Bronchial epithelial cell (primary cell): ENCODE data around the gene SPECC1. TPM values are rescaled to one million over a fixed set of nuclear protein-coding genes. Genes with fewer than 3 reads are reported as not detected.

Experiments
- DNase-seq: peaks from one replicate; pipeline ENCODE4 v3.0.0-alpha.2; 2010; ENCODE audit warnings: low read depth
- FAIRE-seq: peaks from 2 replicates; lab custom pipeline; 2011; peaks lifted over from hg19 to GRCh38; lab: Jason Lieb, UNC
- H3K27me3 ChIP-seq: 2 replicates; pipeline ENCODE4 v1.5.1; 2011; ENCODE audit warnings: low read length; ENCODE audit not compliant: control insufficient read depth, insufficient read depth
- H3K36me3 ChIP-seq: 2 replicates; pipeline ENCODE4 v1.5.1; 2011; ENCODE audit warnings: low read length; ENCODE audit not compliant: control insufficient read depth, insufficient read depth
- H3K4me3 ChIP-seq: 2 replicates; pipeline ENCODE4 v1.5.1; 2011; ENCODE audit warnings: mild to moderate bottlenecking, low read depth, low read length, control low read depth
- total RNA-seq: library from RNA; depleted of rRNA; stranded (reverse); fragments of >200 nt; gene quantifications from 2 replicates; pipeline ENCODE4 v1.2.1, GENCODE V29; 2014
- TF ChIP-seq, protein P1 (sequence below): IDR thresholded peaks from 2 replicates; pipeline ENCODE4 v1.5.1; 2011; ENCODE audit warnings: mild to moderate bottlenecking, moderate library complexity, low read length, control low read depth, inconsistent platforms; ENCODE audit not compliant: insufficient read depth, severe bottlenecking

SPECC1 gene
- total RNA-seq, 1 donor from 2014 or later, result 57.1 TPM

DNA sequence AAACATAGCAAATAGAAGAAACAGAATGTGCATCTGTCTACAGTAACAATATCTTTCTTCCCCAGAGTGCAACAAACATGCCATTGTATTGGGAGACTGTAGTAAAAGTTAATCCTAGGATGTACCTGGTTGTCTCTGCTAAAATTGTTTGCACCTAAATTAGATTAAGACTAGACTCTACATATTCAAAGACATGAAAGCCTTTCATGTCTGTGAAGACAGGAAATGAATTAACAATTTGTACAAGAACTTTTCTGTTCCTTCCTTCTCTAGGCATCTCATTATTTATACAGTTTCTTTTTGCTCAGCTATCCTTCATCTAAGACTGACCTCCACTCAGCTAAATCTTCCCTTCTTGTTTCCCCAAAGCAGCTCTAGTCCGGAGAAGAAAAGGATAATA is 237.5 kb downstream of the SPECC1 start:
- FAIRE-seq (no peak), DNase-seq (no peak)
- Histone ChIP-seq H3K36me3 (peaks cover 9% of the 10 kb centered on the region), H3K4me3 (no peak overlapping the region), H3K27me3 (no peaks in the 10 kb centered on the region)
- TF ChIP-seq, protein P1, sequence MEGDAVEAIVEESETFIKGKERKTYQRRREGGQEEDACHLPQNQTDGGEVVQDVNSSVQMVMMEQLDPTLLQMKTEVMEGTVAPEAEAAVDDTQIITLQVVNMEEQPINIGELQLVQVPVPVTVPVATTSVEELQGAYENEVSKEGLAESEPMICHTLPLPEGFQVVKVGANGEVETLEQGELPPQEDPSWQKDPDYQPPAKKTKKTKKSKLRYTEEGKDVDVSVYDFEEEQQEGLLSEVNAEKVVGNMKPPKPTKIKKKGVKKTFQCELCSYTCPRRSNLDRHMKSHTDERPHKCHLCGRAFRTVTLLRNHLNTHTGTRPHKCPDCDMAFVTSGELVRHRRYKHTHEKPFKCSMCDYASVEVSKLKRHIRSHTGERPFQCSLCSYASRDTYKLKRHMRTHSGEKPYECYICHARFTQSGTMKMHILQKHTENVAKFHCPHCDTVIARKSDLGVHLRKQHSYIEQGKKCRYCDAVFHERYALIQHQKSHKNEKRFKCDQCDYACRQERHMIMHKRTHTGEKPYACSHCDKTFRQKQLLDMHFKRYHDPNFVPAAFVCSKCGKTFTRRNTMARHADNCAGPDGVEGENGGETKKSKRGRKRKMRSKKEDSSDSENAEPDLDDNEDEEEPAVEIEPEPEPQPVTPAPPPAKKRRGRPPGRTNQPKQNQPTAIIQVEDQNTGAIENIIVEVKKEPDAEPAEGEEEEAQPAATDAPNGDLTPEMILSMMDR, result no peak

DNA sequence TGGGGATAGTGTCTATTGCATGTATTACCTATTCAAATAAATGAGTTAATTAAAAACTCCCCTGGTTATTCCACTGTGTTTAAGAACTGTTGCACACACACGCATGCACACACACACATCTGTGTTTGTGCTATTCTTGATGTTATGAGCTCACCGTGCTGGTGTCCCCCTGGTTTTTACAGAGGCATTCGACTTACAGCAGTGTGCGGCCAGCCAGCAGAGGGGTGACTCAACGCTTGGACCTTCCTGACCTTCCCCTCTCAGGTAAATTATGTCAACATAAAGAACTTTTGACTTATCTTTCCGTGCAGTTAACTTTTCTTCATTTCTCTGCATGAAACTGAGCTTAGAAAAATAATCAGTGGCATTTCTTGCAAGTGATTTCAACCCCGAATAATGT is 244.2 kb downstream of the SPECC1 start:
- DNase-seq (no peak), FAIRE-seq (no peak)
- H3K4me3 ChIP-seq, result no peak overlapping the region
- TF ChIP-seq, protein P1, result no peak
- no peaks in the 10 kb centered on the region for H3K27me3 ChIP-seq
- H3K36me3 ChIP-seq, result peaks cover 5% of the 10 kb centered on the region

DNA sequence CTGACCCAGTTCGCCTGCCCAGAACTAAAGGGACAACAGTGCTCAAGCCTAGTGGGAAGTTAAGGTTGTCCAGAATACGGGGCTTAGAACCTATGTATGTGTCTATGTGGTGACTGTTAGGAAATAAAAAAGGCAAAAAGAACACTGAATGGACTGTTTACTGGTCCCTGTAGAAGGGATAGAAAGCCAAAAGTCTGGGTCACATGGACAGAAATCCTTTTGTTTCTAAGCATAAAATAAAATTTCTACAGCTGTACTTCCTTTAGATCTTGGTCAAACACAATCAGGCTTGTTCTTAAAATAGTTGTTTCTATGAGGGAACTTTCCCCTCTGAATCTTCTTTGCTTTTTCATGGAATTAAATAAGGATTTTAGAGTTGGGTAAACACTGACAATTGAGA is 245.4 kb downstream of the SPECC1 start:
- peaks cover 7% of the 10 kb centered on the region for H3K36me3 ChIP-seq
- H3K4me3 ChIP-seq, result no peak overlapping the region
- H3K27me3 ChIP-seq, result no peaks in the 10 kb centered on the region
- DNase-seq (no peak), FAIRE-seq (no peak)
- TF ChIP-seq, protein P1, result no peak

DNA sequence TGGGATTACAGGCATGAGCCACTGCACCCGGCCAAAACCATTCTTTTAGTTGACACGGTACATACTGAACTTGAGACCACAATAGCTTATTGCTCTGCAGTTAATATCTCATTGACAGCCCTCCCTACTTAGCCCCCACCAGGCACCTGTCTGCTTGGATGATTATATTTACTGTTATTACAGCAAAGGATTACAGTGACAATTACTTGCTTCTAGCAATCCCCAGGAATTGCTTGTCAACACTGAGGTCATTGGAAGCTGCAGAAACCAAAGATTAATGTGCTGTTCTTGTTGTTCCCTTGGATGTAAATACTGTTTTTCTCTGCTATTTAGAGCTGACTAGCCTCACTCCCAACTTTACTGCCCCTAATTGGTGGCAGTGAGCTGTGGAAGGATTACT is 247.0 kb downstream of the SPECC1 start:
- TF ChIP-seq, protein P1, result no peak
- DNase-seq (no peak), FAIRE-seq (no peak)
- Histone ChIP-seq H3K36me3 (peaks cover 9% of the 10 kb centered on the region), H3K4me3 (no peak overlapping the region), H3K27me3 (no peaks in the 10 kb centered on the region)

DNA sequence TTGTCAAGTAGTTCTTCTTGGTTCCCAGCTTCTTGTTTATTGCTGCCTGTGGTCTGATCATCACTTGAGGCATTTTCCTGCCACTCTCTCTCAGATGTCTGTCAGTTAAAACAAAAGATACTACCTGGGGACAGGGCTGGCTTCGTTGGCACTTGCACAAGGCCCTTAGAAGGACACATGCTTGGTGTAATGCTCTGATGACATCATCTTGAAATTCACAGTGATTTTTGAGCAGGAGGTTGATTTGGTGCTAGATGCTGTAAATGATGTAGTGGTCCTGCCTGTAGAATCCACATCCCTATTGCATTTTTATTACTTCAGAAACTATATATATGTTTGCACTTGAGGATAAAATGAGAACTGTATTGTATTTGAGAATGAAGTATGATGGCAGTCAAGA is 247.8 kb downstream of the SPECC1 start:
- no peak for FAIRE-seq
- H3K36me3 ChIP-seq, result peaks cover 9% of the 10 kb centered on the region

DNA sequence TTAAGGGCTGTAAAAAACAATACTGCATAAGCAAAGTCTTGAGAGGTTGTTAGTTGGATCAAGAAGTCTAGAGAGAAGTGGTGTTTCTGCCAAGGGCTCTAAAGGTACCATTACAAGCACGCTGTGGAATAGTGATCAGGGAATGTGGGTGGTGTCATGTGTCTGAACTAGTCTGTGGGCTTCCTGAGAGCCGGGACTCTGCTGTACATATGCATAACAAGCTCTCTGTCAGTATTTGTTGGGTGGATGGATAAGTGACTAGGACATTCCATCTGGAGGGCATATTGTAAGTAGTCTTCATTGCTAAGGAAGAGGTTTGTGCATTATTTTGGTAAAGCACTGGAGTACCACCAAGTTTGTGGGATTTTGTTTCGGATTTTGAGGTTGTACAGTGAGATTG is 248.6 kb downstream of the SPECC1 start:
- Histone ChIP-seq H3K4me3 (no peak overlapping the region), H3K36me3 (peaks cover 9% of the 10 kb centered on the region)
- no peak for FAIRE-seq

More for the DNA sequence above, 247.8 kb downstream of the SPECC1 start:
- Histone ChIP-seq H3K27me3 (no peaks in the 10 kb centered on the region), H3K4me3 (no peak overlapping the region)
- DNase-seq, result no peak
- TF ChIP-seq, protein P1, result no peak

More for the DNA sequence above, 248.6 kb downstream of the SPECC1 start:
- TF ChIP-seq, protein P1, result no peak
- DNase-seq, result no peak
- no peaks in the 10 kb centered on the region for H3K27me3 ChIP-seq
